Myocyte (in vitro differentiated cells): Measurements from ENCODE around the gene IL13RA2. TPM values are rescaled to one million over a fixed set of nuclear protein-coding genes. Genes with fewer than 3 reads are reported as not detected.

Source experiments
- DNase-seq: peaks from one replicate; pipeline ENCODE4 v3.0.0-alpha.2; 2012; ENCODE audit warnings: low read depth
- polyA plus RNA-seq: library from polyadenylated mRNA; unstranded; fragments of >200 nt; gene quantifications from one replicate; pipeline ENCODE4 v1.2.1, GENCODE V29; 2012; ENCODE audit warnings: missing spikeins
- total RNA-seq: library from RNA; depleted of rRNA; stranded (reverse); fragments of >200 nt; gene quantifications from 2 replicates; pipeline ENCODE4 v1.2.3, GENCODE V29; 2014

IL13RA2 gene, protein sequence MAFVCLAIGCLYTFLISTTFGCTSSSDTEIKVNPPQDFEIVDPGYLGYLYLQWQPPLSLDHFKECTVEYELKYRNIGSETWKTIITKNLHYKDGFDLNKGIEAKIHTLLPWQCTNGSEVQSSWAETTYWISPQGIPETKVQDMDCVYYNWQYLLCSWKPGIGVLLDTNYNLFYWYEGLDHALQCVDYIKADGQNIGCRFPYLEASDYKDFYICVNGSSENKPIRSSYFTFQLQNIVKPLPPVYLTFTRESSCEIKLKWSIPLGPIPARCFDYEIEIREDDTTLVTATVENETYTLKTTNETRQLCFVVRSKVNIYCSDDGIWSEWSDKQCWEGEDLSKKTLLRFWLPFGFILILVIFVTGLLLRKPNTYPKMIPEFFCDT
- not detected in 2 replicates for total RNA-seq
- not detected for polyA plus RNA-seq

DNA sequence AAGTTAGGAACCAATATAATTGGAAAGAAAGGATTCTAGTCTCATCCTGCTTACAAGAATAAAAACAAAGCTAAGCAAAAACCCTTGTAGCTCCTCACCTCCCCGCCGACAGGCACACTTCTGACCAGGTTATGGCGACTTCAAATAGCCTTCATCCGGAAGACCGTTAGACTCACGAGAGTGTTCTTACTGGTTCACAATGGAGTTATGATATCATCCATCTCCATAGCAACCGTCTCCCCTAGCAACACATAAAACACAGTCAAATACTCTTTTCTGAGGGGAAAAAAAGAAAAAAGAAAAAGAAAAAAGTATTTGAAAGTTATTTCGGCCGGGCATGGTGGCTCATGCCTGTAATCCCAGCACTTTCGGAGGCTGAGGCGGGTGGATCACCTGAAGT is at the start of gene IL13RA2:
TSS of gene IL13RA2 (minus strand) at position 162 of the 400 bp plus-strand sequence. CDS start 347 bp downstream, outside the sequence.
- DNase-seq: no peak

DNA sequence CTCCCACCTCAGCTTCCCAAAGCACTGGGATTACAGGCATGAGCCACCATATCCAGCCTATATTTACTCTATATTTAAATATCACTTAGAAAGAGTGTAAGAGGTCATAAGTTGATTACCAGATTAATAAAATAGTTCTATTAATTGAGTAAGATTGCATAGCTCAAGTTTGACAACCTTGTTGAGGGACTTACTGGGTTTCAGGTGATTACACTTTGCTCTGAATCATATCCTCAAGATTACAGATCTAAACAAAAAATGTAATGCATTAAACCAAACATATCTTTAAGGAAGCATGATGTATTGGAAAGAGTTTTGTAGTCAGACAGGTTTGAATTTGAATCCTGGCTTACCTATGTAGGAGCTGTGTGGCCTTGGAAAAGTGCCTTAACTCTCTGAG is 47.9 kb upstream of the IL13RA2 start:
- DNase-seq: no peak

DNA sequence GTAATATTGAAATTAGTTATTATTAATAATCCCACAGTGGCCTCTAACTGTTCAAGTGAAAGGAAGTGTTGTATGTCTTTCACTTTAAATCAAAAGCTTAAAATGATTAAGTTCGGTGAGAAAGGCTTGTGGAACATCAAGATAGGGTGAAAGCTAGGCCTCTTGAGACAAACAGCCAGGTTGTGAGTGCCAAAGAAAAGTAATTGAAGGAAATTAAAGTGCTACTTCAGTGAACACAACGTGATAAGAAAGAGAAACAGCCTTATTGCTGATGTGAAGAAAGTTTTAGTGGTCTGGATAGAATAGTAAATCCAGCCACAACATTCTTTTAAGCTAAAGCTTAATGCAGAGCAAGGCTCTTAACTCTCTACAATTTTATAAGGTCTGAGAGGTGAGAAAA is 42.6 kb upstream of the IL13RA2 start:
- DNase-seq: no peak

DNA sequence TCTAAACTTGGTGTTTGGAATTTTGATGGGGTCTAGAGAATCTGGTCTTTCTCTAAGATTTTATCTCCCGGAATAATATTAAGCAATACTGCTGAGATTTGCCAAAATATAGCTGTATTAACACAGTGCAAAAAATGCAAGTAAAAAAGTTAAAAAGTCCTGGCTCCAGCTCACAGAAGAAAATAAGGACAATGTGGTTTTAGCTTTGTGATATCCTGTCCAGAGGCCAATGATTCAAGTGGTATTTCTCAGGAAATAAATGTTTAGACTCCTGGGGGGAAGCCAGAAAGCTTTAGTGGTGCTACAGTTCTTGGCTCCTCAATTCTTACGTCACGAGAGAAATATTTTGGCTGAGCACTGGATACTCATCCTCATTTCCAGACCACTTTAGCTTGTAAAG is 40.9 kb upstream of the IL13RA2 start:
- no peak for DNase-seq

DNA sequence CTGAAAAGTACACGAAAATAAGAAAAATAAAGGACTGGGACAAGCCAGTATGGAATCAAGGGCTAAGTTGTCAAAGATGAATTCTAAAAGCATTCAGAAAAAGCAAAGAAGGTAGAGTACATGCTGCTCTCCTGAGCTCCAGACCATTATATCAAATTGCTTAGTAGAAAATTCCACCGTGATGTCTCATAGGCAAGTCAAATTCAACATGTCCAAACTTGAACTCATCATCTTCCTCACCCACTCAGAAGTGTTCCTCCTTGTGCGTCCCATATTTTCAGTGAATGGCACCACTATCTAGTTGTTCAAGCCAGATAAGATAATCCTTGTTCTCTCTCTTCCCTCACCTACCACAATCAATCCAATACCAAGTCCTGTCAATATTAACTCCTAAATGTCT is 37.5 kb upstream of the IL13RA2 start:
- DNase-seq: no peak

DNA sequence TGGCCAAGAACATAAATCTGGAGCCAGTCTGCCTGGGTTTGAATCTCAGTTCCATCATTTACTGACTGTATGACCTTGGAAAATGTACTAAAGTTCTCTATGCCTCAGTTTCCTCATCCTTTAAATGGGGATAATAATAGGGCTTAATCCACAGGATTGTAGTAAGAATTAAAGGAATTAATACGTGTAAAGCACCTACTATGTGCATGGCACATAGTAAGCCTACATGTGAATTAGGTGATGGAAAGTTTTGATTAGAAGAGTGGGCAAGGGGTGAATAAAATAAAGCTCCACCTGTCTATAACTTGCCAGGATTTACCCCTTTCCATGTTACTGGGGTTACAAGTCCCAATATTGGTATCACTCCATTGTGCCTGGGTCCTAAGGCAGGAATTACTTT is 35.8 kb upstream of the IL13RA2 start:
- no peak for DNase-seq

DNA sequence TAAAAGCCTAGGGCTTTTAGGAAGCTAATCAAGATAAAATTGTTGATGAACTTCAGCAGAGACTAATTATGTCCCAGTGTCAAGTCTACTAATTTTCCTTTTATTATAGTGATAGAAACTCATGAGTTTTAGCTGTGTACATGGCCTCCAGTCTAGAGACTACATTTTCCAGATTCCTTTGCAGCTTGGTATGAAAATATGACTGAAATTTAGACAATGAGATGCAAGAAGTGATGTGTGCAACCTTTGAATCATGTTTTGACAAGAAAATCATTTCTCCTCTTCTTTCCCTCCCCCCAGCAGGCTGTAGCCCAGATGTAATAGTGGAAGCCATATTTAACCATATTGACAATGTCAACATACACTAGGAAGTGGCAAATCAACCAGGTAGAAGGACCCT is 30.3 kb upstream of the IL13RA2 start:
- no peak for DNase-seq

DNA sequence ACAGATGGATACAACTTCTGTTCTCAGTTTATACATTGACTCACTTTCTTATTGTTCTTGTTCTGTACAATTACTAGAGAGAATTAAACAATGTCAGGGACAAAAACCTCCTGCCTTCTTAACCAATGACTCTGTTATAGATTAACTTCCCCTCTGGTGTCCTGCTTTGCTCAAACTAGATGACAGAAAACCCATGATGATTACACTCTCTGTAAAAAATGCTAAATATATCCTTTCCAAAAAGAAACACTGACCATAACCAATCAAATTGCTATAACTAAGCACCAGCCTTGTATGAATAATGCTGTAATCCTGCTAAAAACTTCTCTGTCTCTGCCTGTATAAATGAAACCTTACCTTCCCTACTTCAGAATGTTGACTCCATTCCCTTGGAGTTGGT is 29.8 kb upstream of the IL13RA2 start:
- DNase-seq: no peak

DNA sequence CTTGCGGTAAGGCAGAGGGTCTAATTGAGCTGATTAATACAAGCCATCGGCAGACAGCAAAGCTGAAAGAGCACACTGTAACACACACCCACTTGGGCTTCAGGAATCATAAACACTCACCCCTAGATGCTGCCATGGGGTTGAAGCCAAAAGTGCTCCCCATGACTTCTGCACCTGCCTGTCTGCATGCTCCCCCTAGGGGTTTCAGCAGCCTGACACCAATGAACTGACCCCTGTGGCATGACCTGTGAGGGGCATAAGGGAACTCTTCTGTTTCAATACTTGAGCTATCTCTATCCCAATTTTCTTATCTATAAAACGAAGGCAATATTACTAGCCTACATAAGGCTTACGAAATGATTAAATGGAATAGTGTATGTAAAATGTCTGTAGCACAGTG is 23.0 kb upstream of the IL13RA2 start:
- DNase-seq: no peak

DNA sequence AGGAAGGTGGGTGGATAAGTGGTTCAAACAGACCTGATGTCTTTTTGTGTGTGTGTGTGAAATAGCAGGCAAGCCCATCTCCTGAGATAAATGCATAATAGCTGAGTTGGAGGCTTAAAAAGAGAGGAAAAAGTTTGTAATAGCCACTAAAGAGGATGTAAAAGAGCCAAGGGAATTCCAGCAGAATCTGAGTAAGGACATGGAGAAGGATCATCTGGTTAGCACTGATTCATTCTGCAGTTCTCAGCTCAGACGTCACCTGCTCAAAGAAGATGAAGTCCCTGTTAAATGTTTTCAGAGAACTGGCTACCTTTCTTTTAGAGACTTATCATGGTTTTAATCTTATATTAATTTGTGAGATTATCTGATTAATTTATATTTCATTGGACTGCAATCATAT is 21.0 kb upstream of the IL13RA2 start:
- DNase-seq: no peak

DNA sequence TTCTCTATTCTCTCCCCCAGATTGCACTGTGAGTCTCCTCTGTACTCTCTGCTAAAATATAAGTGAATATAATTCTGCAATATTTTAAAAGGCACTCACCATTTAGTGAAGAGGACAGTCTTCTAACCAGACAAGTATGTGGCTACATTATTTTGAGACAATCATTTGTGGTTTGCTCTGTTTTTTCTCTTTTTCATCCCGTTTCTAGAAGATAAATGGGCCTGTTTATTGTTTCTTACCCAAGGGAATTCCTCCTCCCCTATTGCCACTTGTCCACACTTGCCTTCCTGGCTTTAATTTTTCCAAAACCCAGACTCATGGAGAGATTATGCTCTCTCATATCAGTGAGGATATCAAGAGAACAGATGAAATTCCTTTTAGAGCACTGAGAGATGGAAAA is 18.6 kb upstream of the IL13RA2 start:
- no peak for DNase-seq

DNA sequence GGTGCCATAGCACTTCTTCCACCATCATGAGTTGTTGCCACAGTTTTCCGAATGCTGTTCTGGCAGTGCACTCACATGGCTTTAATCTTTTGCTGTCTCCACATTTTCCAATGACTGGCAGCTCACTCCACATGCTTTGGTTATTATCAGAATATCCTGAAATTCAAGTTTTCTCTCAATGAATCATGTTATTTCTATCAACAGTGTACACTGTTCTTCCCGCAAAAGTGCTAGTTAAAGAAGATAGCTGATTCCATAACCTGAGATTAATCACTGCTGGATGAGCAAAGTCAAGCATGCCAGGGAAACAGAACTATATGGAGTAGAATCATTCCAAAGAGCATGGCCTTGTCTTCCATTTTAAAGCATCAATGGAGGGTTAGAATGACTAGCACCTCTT is 14.6 kb upstream of the IL13RA2 start:
- no peak for DNase-seq

DNA sequence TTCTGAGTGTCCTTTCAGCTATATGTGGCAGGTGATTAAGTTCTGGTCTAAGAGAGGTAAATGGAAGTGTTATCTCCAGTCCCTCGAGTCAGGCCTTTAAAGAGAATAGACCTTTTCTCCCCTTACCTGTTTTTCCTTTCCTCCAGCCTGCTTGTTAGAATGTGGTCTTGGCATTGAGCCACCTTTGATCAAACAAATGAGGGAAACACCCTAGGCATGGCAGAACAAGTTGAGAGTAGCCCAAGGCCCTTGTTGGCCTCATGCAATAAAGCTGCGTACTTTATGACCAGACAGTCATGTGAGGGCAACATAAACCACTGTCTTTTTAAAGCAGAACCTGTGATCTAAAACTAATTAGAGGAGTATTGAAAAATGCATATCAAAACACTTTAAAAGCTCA is 13.2 kb upstream of the IL13RA2 start:
- no peak for DNase-seq

DNA sequence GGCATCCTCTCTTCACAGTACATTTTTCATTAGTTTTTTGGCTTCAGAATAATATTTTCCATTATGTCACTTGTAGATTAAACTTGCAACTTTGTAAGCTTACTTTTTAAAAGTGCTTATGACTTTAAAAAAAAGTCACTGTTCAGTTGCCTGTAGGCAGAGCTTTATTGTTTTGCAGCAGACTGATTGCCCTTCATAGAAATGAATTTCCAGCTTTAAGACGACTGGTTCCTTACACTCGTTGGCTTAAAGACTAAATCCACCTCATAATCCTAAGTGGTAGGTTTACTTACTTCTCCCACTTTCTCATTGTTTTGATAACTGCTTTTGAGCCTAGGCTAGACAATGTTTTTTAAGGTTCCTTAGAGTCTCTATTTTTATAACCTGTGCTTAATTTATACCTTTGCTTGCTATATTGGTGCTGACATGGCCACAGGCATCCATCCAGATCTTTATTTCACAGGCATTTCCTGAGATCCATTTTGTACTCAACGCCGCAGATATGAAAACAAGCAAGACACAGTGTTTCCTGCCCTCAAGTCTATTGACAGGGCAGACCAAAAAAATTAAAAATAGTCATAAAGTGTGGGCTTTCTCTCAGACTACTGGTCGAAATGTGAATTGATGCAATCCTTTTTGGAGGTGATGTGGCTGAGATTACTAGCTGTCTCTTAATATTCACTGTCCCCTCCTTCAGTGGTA is 12.6 kb upstream of the IL13RA2 start:
- no peak for DNase-seq

DNA sequence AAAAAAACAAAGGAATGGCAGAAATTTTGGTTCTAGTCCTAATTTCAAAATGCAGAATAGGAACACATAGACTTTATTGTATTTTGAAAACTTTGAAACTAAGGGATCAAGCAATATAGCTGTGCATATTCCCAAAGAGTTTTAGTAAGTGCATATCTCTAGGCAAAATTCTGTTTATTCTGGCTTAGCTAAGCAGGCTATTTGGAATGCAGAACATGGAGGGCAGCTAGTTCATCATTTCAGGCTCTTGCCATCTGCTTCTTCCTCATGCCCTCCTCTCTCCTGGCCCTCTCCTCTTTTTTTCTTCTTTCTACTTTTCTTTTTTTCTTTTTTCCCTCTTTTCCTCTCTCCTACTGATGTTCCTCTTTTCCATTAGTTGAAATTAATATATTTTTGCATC is 12.0 kb upstream of the IL13RA2 start:
- no peak for DNase-seq

DNA sequence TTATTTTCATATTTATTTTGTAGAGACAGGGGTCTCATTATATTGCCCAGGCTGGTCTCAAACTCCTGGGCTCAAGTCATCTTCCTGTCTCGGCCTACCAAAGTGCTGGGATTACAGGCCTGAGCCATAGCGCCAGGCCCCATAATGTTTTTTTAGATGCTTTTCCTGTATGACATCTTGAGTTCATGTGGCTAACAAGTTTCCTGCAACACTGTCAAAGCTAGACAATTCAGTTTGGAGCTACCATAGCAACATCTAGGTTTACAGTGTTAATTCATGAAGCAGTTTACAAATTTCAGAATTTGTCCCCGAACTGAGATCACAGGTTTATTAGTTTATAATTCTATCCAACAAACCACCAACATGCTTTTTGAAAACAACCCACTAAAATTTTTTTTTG is 6.4 kb upstream of the IL13RA2 start:
- no peak for DNase-seq

DNA sequence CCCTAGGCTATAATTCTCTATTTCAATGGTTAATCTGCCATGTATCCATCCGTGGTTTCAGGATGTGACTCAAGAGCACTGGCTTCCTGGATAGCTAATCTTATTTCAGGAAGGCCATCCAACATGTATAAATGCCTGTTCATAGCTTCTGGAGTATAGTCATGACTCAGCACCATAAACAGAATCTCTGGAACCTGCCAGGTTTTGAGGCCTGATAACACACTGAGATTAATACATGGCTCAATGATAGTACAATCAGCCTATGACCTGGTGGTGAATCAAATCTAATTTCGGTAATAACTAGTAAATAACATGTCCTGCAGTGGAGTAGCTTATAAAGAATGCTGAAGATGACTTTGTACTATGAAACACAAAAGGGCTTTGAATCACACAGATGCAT is 5.7 kb upstream of the IL13RA2 start:
- no peak for DNase-seq

DNA sequence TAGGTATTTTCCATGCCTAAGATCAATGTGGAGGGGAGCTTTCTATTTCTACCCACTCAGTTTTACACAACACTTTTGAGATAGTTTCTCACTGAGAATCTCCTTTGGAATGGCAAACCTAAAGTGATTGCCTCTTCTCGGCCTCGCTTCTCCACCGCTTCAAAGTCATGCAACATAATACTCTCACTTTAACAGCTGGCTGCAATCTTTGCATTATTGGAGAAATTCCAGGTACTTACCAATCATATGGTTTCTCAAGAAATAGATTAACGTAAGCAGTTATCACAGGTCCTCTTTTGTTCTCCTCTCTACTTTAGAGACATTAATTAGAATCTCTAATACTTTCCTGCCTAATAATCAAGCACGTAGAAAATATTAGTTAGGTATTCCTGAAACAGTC is 3.7 kb upstream of the IL13RA2 start:
- DNase-seq: no peak

DNA sequence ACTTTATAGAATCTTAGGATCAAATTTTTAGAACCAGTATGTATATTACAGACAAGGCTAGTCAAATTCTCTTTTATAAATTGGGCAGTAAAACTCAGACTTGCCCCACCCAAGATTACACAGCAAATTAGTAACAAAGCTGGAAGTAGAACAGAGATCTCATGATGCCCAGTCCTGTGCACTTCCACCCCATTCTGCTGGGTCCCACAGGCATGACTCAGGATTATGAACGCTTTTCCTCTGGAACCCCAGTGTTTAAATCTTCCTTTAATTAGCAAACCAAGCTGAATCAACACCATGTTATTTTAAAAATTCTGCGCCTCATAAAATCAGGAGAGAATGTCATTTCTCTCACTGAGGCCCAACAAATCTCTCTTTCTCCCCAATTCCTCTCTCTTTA is 1.5 kb upstream of the IL13RA2 start:
- DNase-seq: no peak

DNA sequence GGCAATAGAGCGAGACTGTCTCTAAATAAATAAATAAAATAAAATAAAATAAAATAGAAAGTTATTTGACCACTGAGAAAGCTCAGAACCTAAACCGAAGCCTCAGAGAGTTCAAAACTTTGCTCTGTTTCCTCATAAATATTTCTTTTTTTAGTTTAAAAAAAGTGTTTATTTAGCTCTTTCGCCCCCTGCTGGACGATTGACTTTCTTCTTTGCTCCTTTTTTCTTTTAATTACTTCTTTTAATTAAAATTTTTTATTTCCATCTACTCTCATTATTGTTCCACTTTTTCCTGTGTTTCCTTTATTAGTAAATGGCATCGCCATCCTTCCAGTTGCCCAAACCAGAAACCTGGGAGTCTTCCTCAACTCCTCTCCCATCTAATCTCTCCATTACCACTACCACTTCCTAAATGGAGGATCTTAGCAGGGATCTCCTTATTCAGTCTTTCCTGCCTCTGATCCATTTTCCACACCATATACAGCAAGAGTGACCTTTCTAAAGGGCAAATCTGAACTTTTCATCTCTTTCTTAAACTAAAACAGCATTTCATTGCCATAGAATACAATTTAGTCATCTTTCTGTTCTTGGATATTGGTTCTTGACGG is 728 bp upstream of the IL13RA2 start:
- no peak for DNase-seq

DNA sequence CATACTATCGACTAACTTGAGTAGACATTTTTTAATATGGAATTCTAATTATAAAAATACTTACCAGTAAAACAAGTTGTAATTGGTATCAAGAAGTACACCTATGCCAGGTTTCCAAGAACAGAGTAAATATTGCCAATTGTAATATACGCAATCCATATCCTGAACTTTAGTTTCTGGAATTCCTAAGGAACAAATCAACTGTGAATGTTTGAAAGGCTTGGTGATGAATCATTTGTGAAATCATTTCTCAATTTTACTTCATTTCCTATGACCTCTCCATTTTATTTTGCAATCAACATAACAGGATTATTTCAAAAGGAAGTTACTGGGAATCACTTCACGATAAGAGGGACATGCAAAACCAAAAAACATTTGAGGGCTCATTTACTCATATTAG is 3.7 kb downstream of the IL13RA2 start:
- DNase-seq: no peak

DNA sequence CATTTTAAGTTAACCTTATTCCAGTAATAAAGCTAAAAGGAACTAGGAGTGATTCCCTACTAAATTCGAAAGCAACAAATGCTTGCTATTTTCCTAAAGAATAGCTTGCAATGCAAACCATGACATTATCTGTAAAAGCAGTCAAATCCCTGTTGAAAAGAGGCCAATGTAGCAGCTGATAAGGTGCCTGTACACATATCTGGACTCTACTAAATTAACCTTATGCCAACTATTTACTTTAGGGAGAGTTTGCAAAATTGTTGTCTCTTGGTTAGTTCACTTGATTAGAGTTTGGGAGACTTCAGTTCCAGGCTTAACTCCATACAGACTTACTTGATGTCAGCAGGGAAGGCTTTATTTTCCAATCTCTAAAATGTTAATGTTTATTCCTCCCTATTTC is 6.0 kb downstream of the IL13RA2 start:
- DNase-seq: no peak

DNA sequence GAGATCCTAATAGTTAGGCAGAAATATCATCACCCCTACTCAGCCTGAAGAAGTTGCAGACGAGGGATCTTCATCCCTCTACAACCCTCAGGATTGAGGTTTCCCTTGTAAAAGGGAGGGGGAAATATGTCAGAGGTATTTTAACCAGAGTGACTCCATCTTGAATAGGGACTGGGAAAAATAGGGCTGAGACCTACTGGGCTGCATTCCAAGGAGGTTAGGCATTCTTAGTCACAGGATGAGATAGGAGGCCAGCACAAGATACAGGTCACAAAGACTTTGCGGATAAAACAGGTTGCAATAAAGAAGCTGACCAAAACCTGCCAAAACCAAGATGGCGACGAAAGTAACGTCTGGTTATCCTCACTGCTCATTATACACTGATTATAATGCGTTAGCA is 17.5 kb downstream of the IL13RA2 start:
- DNase-seq: no peak
